Amniotic epithelial cell (primary cell): ENCODE data around the gene NCOA7.
"Not testable (repeated sequence)": the region's sequence is repeated elsewhere in the genome, so short reads cannot be mapped to it uniquely, and the experiment has no call there.

Source experiments
- DNase-seq: peaks from one replicate; pipeline ENCODE4 v3.0.0-alpha.2; 2010; ENCODE audit warnings: low read depth

NCOA7 gene

DNA sequence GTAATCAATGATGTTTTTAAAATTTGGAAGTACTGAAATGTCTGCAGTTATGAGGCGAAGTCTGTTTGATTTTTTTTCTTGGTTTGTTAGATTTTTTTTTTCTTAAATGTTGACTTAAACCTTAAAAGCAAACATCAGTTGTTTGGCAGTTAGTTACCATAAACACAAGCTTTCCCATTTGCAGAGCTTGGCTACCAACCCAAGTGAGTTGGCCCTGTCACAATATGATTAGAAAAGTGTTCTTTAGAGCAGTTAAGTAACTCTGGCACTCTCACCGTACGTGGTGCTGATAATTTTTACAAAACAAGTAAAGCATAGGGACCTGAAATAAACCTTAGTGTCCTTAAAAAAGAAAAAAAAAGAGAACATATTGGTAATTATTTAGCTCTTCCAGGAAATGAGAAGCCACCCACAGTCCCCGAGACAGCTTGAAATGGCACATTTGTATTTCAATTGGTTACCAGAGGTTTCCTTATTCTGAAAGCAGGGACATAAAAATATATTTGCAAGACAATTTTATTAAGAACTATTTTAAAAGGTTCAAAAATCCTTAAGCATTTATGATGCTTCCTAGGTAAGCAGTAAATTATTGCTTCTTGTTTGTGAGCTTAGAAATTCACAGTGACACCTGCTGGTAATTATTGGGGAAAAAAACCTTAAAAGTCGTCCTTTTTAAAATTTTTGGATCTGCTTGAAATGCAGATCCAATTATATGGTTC, 37.4 kb upstream of the NCOA7 start:
- DNase-seq, result peak; percentile 32

DNA sequence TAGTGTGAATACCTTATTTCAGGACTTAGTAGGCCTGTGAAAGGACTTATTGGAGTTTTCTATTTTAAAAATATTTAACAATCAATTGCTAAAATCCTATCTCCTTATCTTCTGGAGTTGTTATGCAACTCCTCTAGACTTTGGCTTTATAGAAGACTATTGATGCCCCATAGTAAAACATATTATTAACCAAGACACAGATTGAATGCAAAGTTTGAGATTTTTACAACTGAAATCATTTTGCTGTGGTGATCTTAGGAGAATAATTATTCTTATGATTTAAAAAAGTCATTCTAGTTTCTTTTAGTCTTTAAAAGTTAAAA, 36.9 kb upstream of the NCOA7 start:
- no peak for DNase-seq

DNA sequence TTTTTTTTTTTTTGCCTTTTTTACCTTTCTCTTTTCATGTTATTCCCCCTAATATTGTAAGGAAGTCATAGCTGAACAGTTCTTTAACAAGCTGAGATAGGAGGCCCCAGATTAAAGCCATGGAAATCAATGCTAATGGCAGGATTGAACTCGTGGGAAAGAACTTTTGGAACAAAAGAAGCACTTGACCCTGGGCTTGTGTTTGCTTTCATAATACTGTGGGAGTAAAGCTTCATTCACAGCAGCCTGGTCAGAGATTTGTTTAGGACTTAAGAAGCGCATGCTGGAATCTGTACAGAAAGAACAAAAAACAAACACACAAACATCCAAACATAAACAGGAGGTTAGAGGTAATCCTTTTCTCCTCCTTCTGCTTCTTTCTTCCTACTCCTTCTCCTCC, 36.2 kb upstream of the NCOA7 start:
- DNase-seq, result no peak

DNA sequence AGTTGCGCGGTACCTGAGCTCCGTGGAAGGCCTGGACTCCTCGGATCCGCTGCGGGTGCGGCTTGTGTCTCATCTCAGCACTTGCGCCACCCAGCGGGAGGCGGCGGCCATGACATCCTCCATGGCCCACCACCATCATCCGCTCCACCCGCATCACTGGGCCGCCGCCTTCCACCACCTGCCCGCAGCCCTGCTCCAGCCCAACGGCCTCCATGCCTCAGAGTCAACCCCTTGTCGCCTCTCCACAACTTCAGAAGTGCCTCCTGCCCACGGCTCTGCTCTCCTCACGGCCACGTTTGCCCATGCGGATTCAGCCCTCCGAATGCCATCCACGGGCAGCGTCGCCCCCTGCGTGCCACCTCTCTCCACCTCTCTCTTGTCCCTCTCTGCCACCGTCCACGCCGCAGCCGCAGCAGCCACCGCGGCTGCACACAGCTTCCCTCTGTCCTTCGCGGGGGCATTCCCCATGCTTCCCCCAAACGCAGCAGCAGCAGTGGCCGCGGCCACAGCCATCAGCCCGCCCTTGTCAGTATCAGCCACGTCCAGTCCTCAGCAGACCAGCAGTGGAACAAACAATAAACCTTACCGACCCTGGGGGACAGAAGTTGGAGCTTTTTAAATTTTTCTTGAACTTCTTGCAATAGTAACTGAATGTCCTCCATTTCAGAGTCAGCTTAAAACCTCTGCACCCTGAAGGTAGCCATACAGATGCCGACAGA, 31.4 kb upstream of the NCOA7 start:
- no peak for DNase-seq

DNA sequence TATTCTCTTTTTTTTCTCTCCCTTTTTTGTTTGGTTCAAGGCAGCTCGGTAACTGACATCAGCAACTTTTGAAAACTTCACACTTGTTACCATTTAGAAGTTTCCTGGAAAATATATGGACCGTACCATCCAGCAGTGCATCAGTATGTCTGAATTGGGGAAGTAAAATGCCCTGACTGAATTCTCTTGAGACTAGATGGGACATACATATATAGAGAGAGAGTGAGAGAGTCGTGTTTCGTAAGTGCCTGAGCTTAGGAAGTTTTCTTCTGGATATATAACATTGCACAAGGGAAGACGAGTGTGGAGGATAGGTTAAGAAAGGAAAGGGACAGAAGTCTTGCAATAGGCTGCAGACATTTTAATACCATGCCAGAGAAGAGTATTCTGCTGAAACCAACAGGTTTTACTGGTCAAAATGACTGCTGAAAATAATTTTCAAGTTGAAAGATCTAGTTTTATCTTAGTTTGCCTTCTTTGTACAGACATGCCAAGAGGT, 30.8 kb upstream of the NCOA7 start:
- DNase-seq, result no peak

DNA sequence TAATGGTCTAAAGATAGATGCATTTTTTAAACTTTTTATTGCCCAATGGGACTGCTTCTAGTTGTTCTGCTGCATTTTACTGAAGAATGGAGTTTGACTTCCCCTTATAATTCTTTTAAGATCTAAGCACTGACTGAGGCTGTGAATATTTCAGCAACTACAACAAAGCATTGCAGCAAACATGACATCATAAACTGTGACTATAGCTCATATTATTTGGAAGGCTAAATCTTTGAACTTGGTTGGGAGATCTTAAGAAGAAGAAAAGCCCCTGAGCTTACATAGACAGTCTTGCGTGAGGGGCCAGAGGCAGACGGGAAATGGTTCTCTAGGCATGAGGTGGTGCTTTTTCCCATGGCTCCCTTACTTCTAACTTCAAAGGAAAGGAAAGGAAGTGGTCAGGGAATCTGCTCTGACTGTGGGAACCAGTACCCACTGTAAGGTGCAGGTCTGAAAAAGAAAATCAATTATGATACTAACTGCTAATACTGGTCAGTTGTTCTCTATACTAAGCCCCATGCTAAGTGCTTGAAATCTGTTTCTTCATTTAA, 26.6 kb upstream of the NCOA7 start:
- no peak for DNase-seq

DNA sequence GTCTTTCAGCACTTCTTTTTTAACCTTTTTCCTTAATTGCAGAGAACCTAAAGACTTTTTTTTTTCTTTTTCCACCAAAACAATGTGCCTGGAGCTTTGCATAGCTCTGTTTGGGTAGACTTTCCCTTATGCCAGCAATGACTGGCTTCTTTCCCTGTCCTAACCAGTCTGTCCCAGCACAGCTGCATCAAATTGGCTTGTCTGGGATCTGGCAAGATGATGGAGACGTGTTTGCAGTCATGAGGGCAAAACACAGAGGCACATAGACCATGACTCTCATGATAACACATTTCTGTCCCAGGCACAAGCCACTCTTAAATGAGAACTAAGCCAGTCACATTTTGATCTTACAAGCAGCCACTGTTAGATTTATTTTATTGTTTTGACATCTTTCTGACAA, 24.8 kb upstream of the NCOA7 start:
- no peak for DNase-seq

DNA sequence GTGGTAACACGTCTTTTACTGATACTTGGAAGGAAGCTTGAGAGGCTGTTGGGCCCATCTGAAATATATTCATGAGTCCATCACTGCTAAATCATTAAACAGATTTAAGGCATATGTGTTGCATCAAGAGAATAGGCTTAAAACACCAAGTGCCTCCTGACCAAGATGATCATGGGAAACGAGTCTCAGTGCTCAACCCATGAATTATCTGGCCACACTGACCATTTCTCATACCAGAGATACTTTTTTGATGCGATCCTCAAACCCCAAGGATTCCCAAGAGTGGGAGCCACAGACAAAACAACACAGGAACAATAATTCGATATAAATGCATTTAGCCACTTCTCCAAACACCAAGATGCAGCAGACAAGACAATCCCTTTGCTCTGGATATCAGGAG, 24.1 kb upstream of the NCOA7 start:
- no peak for DNase-seq

DNA sequence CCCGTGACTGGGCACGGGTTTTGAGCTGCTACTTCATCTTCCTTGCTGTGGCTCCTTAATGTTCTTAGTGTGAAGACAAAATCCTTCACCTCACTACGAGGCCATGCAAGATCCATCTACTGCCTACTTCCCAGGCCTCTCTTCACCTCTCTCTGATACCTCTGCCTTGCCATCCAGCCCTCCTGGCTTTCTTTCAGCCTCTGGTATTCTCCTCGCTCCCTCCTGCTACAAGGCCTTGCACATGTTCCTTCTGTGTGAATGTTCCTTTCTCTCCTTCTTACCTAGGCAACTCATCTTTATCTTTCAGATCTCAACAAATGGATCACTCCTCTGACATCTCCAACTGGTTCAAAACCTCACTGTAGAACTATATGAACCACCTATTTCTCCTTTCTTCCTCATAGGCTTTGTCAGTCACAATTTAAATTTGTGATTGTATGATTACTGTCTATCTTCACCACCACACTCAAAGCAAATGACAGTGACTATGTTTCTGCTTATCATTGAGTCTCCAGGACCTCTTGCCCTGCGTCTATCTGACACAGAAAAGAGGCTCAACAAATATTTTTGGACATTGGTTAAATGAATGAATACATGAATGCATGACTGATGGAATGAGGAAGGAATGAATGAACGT, 21.5 kb upstream of the NCOA7 start:
- DNase-seq, result no peak

DNA sequence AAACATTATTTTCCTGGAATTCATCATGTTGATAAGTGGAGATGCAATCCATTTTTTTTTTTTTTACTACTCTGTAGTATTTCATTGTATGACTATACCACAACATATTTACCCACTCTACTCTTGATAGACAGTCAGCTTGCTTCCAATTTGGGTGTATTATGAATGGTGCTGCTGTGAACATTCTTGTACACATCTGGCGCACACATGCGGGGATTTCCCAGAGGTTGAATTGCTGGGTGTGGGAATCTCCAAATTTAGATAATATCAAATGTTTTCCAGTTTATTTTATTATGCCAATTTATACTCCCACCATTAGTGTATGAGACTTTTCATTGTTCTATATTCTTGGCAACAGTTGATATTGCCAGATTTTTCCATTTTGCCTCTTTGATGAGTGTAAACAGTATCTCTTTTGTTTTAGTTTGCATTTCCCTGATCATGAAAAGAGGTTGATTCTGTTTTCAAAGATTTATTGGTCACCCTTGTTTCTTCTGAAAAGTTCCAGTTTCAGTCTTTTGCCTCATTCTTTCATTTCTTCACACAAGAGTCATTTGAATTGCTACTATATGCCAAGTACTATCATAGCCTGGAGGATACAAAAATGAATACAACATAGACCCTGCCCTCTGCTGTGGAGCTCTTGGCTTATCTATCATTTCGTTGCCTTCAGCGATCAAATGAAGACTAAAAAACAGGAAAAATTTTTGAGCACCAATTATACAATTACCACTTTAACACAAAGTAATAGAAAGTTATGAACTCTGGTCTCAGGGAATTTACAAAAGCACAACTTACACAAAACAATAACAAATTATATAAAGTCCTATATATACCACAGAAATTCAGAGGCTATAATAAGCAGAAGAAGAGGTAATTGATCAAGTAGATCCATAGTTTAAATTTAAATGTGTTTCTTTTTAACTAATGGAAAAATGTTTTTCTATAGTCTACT, 17.1 kb upstream of the NCOA7 start:
- DNase-seq, result no peak

DNA sequence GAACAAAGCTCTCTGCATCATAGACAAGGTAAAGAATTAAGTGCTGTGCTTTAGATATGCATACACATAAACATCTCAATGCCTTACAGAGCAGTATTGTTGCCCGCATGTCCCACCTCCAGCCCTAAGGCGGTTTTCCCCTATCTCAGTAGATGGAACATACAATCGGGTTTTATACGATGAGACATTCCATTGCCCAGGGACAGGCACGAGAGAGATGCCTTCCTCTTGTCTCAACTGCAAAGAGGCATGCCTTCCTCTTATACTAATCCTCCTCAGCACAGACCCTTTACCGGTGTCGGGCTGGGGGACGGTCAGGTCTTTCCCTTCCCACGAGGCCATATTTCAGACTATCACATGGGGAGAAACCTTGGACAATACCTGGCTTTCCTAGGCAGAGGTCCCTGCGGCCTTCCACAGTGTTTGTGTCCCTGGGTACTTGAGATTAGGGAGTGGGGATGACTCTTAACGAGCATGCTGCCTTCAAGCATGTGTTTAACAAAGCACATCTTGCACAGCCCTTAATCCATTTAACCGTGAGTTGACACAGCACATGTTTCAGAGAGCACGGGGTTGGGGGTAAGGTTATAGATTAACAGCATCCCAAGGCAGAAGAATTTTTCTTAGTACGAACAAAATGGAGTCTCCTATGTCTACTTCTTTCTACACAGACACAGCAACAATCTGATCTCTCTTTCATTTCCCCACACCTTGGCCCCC, 14.5 kb upstream of the NCOA7 start:
- not testable (repeated sequence) for DNase-seq

DNA sequence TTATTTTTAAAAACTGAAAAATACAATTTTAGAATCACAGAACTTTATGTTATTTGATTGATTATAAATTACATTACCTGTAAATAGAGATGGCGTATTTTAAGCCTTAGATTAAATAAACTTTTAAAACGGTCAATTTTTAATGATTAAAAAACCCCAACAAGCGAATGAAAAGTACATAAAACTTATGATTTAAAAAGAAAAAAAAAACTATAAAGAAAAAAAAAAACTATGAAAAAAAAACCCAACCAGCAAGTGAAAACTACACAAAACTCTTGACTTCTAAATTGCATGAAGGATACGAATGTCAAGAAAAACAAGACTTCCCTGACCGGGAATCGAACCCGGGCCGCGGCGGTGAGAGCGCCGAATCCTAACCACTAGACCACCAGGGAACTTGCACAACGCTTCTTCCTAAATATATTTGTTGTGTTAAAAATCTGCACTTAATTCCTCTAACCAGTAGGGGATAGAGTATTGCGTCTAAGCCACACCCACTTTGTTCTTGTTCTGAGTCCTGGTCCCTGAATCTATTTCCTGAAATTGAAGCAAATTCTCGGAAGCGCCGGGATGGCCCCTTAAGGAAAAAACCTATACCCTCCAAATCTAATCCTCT, 10.7 kb upstream of the NCOA7 start:
- DNase-seq, result peak; percentile 89

DNA sequence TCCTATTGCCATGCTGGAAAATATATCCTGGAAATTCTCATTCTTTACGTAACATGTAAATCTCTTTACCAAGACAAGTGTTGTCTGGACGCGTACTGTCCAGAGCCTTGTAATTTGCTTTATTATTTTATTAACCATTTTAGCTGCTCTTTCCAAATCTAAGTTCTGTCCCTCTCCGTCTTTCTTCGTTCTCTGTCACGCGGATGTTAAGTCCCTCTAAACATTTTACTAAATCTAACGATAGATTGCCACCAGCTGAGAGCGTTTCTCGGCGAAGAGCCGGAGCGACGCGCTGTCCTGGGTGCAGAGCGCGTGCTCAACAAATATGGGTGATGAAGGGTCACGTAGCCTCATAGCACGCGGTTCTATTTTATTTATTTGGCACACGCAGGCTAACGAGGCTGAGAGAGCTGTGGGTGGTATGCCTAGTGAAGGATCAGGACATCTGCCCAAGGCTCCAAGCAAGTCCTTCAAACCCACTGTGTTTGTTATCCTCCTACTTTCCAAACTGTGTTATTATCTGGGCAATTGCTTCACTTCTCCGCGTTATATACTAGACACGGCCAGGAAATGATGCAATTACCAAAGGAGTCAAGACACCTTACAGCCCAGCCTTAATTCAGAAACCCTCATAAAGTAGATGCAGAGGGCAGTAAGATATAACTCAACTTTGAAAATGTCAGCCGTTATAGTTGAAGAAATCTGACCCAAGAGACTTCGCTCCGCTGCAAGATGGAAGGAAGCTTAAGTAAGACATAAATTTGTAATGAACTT, 10.0 kb upstream of the NCOA7 start:
- peak; percentile 78 for DNase-seq

DNA sequence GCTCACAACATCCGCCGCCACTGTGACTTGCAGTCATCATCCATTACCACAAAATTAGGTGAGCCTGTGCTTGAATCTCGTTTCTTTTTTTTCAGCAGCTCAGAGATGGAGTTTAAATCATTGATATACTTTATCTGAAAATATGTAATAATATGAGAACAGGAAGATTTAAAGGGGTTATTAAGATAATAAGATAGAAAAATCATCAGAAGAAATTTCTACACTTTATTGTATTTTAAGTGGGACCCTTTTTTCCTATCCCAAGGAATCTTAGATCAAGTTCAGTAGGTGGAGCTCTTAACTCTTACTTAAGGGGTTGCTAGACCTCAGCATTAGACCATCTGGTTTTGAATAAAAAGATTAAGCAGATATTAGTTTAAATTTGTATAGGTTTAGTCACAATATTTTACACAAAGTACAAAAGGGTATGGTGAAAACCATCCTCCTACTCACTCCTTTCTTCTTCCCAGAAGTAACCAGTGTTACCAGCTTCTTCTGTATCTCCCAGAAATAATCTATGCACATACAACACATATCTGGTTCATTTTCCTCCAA, 9.4 kb upstream of the NCOA7 start:
- DNase-seq, result no peak

DNA sequence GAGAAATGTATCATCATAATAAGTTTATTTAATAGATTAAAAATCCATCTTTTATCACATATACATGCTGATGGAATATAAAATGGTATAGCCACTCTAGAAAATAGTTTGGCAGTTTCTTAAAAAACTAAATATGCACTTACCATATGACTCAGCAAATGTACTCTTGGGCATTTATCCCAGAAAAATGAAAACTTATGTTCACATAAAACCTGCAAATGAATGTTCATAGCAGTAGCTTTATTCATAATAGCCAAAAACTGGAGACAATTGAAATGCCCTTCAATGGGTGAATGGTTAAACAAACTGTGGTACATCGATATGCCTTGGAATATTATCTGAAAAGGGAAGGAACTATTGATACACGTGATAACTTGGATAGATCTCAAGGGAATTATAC, 6.4 kb upstream of the NCOA7 start:
- DNase-seq, result peak; percentile 30

DNA sequence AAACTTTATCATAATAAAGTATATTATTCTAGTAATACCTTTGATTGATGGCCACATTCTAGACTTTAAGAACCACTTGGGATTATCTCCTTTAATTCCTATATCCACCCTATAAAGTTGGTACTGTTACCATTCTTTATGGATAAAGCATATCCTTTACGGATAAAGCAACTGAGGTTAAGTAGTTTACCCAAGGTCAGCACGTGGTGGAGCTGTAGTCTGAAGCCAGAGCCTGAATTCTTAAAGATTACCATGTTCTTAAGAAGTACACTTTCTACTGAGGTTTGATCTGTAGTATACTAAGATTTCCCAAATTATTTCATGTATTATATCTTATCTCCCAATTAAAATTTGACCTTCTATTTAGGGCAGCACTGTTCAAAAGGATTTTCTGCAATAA, 3.0 kb upstream of the NCOA7 start:
- peak; percentile 67 for DNase-seq

DNA sequence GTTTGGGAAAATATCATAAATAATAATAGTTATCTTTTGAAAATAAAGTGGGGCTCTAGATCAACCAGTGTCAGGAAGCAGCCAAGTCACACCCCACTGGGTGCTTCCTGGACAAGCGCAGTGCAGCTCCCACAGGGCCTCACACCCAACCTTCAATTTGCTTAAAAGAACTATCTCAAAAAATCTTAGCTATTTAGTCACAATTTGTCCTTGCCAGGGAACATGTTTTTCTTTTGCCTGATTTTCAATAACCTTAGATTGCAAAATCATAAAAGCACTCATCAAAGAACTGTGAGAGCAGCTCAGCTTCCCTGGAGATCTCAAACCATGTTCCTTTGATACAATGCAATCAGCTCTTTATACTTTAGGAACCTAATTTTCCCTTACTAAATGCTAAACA, 1.6 kb upstream of the NCOA7 start:
- DNase-seq, result no peak

DNA sequence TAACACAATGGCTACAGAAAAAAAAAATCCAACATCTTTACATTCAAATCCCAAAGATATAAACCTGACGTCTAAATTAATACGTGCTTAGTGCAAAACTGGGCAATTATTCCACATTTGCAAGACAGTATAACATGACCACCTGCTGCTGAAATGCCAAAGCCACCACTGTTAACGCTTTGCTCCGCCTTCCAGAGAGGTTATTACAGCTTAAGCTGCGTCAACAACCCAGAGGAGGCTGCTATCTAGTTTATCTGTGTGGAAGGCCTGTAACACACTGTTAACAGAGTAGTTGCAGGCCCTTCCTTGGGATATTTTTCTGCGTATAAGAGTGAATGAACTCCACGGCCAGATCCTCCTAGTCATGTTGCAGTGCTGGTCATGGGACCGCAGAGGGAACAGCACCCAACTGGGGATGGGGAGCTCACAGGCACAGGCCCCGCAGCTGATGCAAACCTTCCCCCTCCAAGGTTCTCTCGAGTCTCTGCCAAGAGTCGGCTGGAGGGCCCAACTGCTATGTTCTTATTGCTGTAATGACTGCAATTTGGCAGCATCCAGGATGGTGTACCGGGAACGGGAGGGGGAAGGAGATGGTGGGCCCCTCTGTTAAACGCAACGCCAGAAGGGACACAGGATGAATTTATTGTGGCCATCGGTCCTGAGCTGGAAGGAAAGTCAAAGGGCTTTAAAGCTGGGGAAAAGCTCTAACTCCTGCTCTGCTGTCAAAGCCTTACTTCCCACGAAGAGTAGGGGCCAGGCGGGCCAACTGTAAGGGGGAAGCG, 993 bp upstream of the NCOA7 start:
- peak; percentile 73 for DNase-seq
